GM12891 (cell line): Measurements from ENCODE around the gene RNF25.

Experiments
- PAX5 ChIP-seq: IDR thresholded peaks from 2 replicates; pipeline ENCODE4 v1.6.1; 2011; ENCODE audit warnings: low read length, moderate library complexity, mild to moderate bottlenecking; ENCODE audit not compliant: insufficient read depth, severe bottlenecking
- POLR2A ChIP-seq: IDR thresholded peaks from 2 replicates; pipeline ENCODE4 v1.6.1; 2011; ENCODE audit warnings: low read depth, low read length, control low read depth
- TAF1 ChIP-seq: IDR thresholded peaks from 2 replicates; pipeline ENCODE4 v1.6.1; 2011; ENCODE audit warnings: low read depth, low read length, control low read depth

DNA sequence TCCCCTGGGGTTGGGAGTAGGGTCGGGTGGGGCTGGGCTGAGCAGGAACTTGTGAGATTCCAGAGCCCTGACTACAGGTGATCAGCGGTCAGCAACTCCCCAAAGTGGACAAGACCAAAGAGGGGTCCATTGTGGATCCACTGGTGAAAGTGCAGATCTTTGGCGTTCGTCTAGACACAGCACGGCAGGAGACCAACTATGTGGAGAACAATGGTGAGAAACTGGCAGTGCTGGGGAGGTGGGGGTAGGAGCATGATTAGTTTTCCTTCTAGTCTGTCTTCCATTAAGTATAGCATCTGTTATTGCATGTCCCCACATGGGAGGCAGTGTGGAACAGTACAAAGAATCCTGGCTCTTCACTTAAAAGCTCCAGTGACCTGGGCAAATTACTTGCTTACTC is 36.1 kb downstream of the RNF25 start:
- TF ChIP-seq POLR2A: no peak
- no peak for TF ChIP-seq TAF1
- TF ChIP-seq PAX5: no peak
